Heart right ventricle (tissue), 16 donors: ENCODE results near the gene IL12B. TPM values are rescaled to one million over a fixed set of nuclear protein-coding genes. Genes with fewer than 3 reads are reported as not detected.
"Not testable (repeated sequence)": the region's sequence is repeated elsewhere in the genome, so short reads cannot be mapped to it uniquely, and the experiment has no call there.

Experiments
- ATAC-seq, 8 donors: fragments of 200-7000 bp; cut with Tn5 transposase; one replicate each; pipeline ENCODE4 v1.9.1; 2020; ENCODE audit warnings: mild to moderate bottlenecking in 8 of 8, moderate library complexity in 8 of 8, moderate number of reproducible peaks in 1 of 8
- DNase-seq, 2 donors: peaks; one replicate each; pipeline ENCODE4 v3.0.0-alpha.2; 2020
- H3K27ac ChIP-seq, 10 donors: fragments of 200-600 bp; sonication (generic) in 2 of 10; one replicate each; pipeline versions ENCODE4 v1.5.0 to v1.8.0; 2020 to 2022; ENCODE audit warnings: mild to moderate bottlenecking in 3 of 10
- H3K27me3 ChIP-seq, 7 donors: fragments of 200-600 bp; one replicate each; pipeline ENCODE4 v1.8.0; 2021 to 2022; ENCODE audit warnings: mild to moderate bottlenecking in 2 of 7
- H3K36me3 ChIP-seq, 9 donors: fragments of 200-600 bp; sonication (generic) in 1 of 9; one replicate each; pipeline versions ENCODE4 v1.5.0 to v1.8.0; 2020 to 2022; ENCODE audit warnings: mild to moderate bottlenecking in 2 of 9
- H3K4me1 ChIP-seq, 9 donors: fragments of 200-600 bp; sonication (generic) in 1 of 9; one replicate each; pipeline versions ENCODE4 v1.5.0 to v1.8.0; 2020 to 2022; ENCODE audit warnings: mild to moderate bottlenecking in 4 of 9
- H3K4me3 ChIP-seq, 10 donors: fragments of 200-600 bp; sonication (generic) in 2 of 10; one replicate each; pipeline versions ENCODE4 v1.5.0 to v1.8.0; 2020 to 2022; ENCODE audit warnings: mild to moderate bottlenecking in 7 of 10, moderate library complexity in 2 of 10
- H3K9me3 ChIP-seq, 11 donors: fragments of 200-600 bp in 10 of 11; sonication (generic) in 2 of 11; one replicate each; pipeline versions ENCODE4 v1.5.0 to v1.8.0; 2013 to 2022; ENCODE audit warnings: mild to moderate bottlenecking in 2 of 11, control low read depth in 1 of 11, moderate library complexity in 1 of 11
- WGBS, 2 donors: extraction: QIAGEN DNeasy Blood & Tissue Kit; methylation state at CpG; one replicate each; pipeline ENCODE4 v1.1.7; 2013; ENCODE audit warnings: inconsistent platforms in 1 of 2; 5-methylcytosine and 5-hydroxymethylcytosine counted together
- intact Hi-C, 10 donors: fragments of 100-400 bp; cut with DNase I; formaldehyde crosslinking; loops; one replicate each; pipeline versions ENCODE4 v1.11.1 to v1.14.2; 2022
- long read RNA-seq, 3 donors: library from polyadenylated mRNA; unstranded; transcript quantifications; one replicate each; pipeline ENCODE4 v2.0.0, GENCODE V29; 2020 to 2021
- polyA plus RNA-seq, 2 donors: library from polyadenylated mRNA; stranded (reverse); fragments of 200-250 nt; gene quantifications; one replicate each; pipeline ENCODE4 v1.2.3, GENCODE V29; 2013
- total RNA-seq, 10 donors: library from RNA; stranded (reverse); fragmentation: NEBNext Ultra II Directional in 3 of 10; extraction: Animal tissue kit (Norgen Biotek cat#: 25700) in 3 of 10; gene quantifications; one replicate each; pipeline versions ENCODE4 v1.2.1 to v1.2.4, GENCODE V29; 2021 to 2023
- TF ChIP-seq, protein P1 (sequence below), 9 donors: fragments of 200-600 bp; sonication (generic) in 2 of 9; IDR thresholded peaks; one replicate each; pipeline versions ENCODE4 v1.5.0 to v1.8.0; 2021 to 2022; ENCODE audit warnings: antibody characterized with exemption in 9 of 9, mild to moderate bottlenecking in 5 of 9, moderate library complexity in 1 of 9
- donor health status: Arrhythmogenic right ventricular cardiomyopathy.
- donor health status: ischemic (EF 13 %, LVEDD 7.1; RV severe dilation, severe dysfunction).
- donor health status: healthy with polysubstance abuse.
- donor health status: DM: no; HTN: yes; CAD: no.
- donor health status: DM: no; HTN: no; CAD: no.
- donor health status: ischemic (EF 25% LVEDD 6.9; RV normal size, moderate dysfunction).
- donor health status: ischemic (EF 25% LVEDD 5.7; RV mildly dilated, moderate dysfunction).
- donor health status: healthy.
- donor health status: DM: yes; HTN: yes; CAD: no.
- donor health status: Ischemic cardiomyopathy.
- donor health status: ischemic (EF 35%, LVEDD 5.7; RV mildly dilated, moderate dysfunction).
- donor health status: nonischemic (EF 11% LVEDD 7.7; RV severe dilation, severe dysfunction).
- donor health status: DM: yes; HTN: yes; CAD: no.
- donor health status: PGD.
- donor health status: ischemic (EF 29% LVEDD 5.4; RV normal size, mild dysfunction).
- donor health status: nonischemic (EF 23%, LVEDD 6.1; RV moderate dilation, normal function).

The IL12B gene
- not detected for total RNA-seq
- not detected for polyA plus RNA-seq
- long read RNA-seq, donor 1 = 0 reads
- long read RNA-seq, donor 2 = 0 reads
- long read RNA-seq, donor 3 = 0 reads

DNA sequence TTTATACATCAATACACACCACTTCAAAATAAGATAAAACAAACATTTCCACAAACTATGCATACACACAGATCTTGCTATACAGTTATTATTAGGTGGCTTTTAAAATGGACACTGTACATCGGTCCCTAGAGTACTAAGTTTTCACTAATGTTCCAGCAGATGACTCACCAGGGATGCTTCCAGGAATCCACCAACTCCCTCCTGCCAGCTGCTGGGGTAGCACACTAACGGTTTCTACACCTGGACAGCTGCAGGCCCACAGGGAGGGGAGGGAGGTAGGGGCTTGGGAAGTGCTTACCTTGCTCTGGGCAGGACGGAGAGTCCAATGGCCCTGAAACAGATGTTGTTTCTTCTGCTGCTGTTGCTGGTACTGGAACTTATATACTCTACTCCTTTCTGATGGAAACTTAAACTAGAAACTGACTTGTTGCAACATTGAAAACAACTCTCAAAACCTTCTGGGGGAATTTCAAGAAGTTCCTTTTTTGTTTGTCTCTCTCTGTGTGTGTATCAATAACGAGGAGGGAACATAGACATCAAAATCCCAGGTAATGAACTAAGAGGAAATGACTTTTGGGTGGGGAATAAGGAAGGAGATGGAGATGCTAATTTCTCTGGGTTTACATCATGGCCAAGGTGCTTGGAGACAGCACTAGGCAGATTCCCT lies at the start of gene IL12B:
Gene IL12B, minus strand, starts transcription at position 357 of the 670 bp plus-strand sequence. CDS start 3,705 bp downstream, outside the sequence.
- H3K9me3 ChIP-seq = no peaks in the 10 kb centered on the region
- H3K4me1 ChIP-seq = peaks cover 3 to 12% (median 10%) of the 10 kb centered on the region in 9 donors
- 55 to 63% methylated on average over 4 of the region's 4 CpGs for WGBS, 2 donors
- intact Hi-C loops = loop anchor here in 4 of 10 donors (5.0 to 10.0 kb wide), 3 partner anchors 107 to 655 kb away; partner anchors contain the start of gene ADRA1B (in 1 of the 4)
- H3K27ac ChIP-seq = peak within 1 kb of the TSS in 1 of 10 donors; percentile 48
- no peak for ATAC-seq
- DNase-seq = no peak
- peaks cover 0 to 33% (median 10%) of the 10 kb centered on the region in 7 donors for H3K27me3 ChIP-seq
- H3K36me3 ChIP-seq = no peaks in the 10 kb centered on the region
- H3K4me3 ChIP-seq = peak within 1 kb of the TSS; percentile 34 to 61 (median 50)
- TF ChIP-seq, protein P1, sequence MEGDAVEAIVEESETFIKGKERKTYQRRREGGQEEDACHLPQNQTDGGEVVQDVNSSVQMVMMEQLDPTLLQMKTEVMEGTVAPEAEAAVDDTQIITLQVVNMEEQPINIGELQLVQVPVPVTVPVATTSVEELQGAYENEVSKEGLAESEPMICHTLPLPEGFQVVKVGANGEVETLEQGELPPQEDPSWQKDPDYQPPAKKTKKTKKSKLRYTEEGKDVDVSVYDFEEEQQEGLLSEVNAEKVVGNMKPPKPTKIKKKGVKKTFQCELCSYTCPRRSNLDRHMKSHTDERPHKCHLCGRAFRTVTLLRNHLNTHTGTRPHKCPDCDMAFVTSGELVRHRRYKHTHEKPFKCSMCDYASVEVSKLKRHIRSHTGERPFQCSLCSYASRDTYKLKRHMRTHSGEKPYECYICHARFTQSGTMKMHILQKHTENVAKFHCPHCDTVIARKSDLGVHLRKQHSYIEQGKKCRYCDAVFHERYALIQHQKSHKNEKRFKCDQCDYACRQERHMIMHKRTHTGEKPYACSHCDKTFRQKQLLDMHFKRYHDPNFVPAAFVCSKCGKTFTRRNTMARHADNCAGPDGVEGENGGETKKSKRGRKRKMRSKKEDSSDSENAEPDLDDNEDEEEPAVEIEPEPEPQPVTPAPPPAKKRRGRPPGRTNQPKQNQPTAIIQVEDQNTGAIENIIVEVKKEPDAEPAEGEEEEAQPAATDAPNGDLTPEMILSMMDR (IDR thresholded peaks at IDR 0.05) = no peak

DNA sequence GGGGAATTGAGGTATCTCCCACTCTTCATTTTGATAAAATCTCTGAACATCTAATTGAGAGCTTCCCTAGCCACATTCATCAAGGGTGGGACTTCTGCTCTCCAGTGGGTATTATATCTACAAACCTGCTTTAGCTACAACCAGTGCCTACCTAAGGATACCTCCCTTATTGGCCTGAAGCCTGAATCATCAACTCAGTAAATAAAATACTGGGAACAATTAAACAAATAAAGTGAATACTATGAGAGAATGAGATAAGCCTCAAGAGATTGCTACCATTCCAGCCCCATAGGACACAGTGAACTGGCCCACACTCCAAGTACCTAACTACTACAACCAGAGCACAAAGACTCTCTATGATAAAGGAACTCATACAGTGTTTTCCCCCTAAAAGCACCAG lies 47.4 kb upstream of the IL12B start:
- ATAC-seq (no peak), DNase-seq (no peak)
- TF ChIP-seq, protein P1 (IDR thresholded peaks at IDR 0.05) = no peak
- H3K27ac ChIP-seq = no peak overlapping the region
- no peak overlapping the region for H3K4me3 ChIP-seq
- peaks cover 0 to 56% (median 7%) of the 10 kb centered on the region in 11 donors for H3K9me3 ChIP-seq
- intact Hi-C loops = no loop called here
- no peaks in the 10 kb centered on the region for H3K27me3 ChIP-seq
- no peaks in the 10 kb centered on the region for H3K36me3 ChIP-seq
- H3K4me1 ChIP-seq = no peaks in the 10 kb centered on the region

DNA sequence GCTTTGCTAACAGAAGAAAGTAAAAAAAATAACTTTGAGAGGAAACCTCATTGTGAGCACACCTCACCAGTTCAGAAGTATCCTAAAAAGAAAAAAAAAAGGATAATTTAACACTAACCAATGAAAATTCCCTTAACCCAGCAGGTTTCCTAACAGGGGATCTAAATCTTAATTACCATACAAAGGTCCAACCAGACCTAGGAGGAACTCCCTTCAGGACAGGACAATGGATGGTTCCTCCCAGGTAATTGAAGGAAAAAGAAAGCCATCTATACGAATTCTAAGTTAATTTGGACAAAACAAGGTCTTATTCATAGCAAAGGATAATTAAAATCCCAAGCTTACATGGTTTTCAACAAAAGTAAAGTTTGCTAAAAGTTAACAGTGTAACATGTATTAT lies 37.6 kb upstream of the IL12B start:
- H3K36me3 ChIP-seq, H3K9me3 ChIP-seq, H3K27me3 ChIP-seq, intact Hi-C loops, DNase-seq, ATAC-seq, H3K4me1 ChIP-seq, H3K4me3 ChIP-seq, H3K27ac ChIP-seq: not testable (repeated sequence)
- 63 to 64% methylated on average over 1 of the region's 1 CpG for WGBS, 2 donors

DNA sequence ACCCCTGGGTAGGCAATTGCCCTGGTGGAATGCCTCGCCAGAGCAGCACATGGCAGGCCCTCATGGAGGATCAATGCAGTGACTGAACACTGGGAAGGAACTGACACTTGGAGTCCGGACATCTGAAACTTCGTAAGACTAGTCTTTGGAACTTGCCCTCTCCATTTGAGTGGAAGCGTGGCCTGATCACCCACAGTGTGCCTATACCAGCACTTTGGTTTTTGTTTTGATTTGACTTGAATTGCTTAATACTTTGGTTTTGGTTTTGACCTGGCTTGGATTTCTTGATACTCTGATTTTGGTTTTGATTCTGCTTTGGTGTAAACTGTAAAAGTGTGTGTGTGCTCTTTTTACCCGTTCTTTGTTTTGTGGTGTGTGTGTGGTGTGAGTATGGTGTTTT lies 36.5 kb upstream of the IL12B start:
- DNase-seq, H3K27me3 ChIP-seq, H3K4me1 ChIP-seq, H3K36me3 ChIP-seq, intact Hi-C loops, ATAC-seq, H3K9me3 ChIP-seq, H3K27ac ChIP-seq, H3K4me3 ChIP-seq: not testable (repeated sequence)
- WGBS, 2 donors = 92 to 96% methylated on average over 5 of the region's 5 CpGs

DNA sequence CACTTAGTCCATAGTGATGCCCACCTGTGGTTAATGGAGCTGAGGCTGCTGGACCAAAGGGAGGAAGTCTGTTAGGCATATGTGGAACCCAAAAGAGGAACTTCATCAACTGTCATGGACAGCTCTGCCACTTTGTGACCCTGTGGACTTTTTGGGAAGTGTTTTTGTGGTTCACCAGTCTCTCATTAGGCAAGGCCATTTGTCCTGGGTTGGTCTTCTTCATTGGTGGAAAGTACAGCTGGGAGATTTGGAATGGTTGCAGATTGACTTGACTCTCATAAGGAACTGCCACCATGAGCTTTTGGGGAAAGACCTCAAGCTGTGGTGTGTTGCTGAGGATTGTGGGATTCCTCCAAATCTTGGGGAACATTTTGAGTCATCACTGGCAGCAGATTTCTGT lies 31.9 kb upstream of the IL12B start:
- TF ChIP-seq, protein P1 (IDR thresholded peaks at IDR 0.05) = no peak
- intact Hi-C loops = no loop called here
- no peak overlapping the region for H3K27ac ChIP-seq

DNA sequence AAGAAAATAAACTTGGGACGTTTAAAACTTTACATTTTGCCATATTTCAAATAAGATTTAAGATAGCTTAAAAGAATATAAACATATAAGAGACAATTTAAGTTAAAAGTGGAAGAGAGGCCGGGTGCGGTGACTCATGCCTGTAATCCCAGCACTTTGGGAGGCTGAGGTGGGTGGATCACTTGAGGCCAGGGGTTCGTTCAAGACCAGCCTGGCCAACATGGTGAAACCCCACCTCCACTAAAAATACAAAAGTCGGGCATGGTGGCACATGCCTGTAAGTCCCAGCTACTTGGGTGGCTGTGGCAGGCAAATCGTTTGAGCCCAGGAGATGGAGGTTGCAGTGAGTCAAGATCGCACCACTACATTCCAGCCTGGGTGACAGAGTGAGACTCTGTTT lies 29.6 kb upstream of the IL12B start:
- WGBS, 2 donors = 79 to 82% methylated on average over 7 of the region's 7 CpGs
- H3K27ac ChIP-seq, H3K4me3 ChIP-seq, H3K36me3 ChIP-seq, intact Hi-C loops, DNase-seq, ATAC-seq, H3K9me3 ChIP-seq: not testable (repeated sequence)
- Histone ChIP-seq H3K27me3 (peaks cover 0 to 27% (median 0%) of the 10 kb centered on the region in 7 donors), H3K4me1 (peaks cover 0 to 22% (median 0%) of the 10 kb centered on the region in 9 donors)

More for the DNA sequence above, 31.9 kb upstream of the IL12B start:
- H3K27me3 ChIP-seq = peaks cover 0 to 14% (median 0%) of the 10 kb centered on the region in 7 donors
- H3K36me3 ChIP-seq = no peaks in the 10 kb centered on the region
- H3K9me3 ChIP-seq = no peaks in the 10 kb centered on the region
- DNase-seq = no peak
- peak in 4 of 8 donors; percentile 38 to 62 (median 48) for ATAC-seq
- H3K4me3 ChIP-seq = no peak overlapping the region
- H3K4me1 ChIP-seq = peaks cover 0 to 22% (median 0%) of the 10 kb centered on the region in 9 donors
